GM18870 (cell line): ENCODE measurements around the gene TRMT44.
"Not testable (repeated sequence)": the region's sequence is repeated elsewhere in the genome, so short reads cannot be mapped to it uniquely, and the experiment has no call there.

ENCODE experiments used
- ATAC-seq: cut with Tn5 transposase; IDR thresholded peaks from one replicate; pipeline ENCODE4 v1.9.1; 2021; ENCODE audit warnings: moderate library complexity; ENCODE audit not compliant: unreplicated experiment

Gene TRMT44

DNA sequence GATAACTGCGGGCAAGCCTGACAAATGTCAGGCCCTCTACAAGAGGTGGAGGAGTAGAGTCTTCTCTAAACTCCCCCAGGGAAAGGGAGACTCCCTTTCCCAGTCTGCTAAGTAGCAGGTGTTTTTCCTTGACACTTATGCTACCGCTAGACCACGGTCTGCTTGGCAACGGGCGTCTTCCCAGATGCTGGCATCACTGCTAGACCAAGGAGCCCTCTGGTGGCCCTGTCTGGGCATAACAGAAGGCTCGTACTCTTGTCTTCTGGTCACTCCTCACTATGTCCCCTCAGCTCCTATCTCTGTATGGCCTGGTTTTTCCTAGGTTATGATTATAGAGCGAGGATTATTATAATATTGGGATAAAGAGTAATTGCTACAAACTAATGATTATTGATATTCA lies 33.7 kb upstream of the TRMT44 start:
- ATAC-seq, result not testable (repeated sequence)

DNA sequence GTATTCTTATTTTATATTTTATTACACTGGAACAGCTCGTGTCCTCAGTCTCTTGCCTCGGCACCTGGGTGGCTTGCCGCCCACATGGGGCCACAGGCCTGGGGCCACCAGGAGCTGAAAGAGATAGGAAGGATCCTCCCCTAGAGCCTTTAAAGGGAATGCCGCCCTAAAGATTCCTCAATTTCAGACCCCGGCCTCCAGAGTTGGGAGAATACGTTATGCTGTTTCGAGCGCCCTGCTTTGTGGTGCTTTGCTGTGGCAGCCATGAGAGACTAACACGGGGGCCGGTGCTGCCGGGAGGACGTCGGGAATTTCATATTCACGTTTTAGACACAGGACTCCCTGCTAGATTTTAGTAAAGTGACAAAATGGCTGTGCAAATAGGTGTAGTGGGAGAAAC lies 33.3 kb upstream of the TRMT44 start:
- no peak for ATAC-seq

DNA sequence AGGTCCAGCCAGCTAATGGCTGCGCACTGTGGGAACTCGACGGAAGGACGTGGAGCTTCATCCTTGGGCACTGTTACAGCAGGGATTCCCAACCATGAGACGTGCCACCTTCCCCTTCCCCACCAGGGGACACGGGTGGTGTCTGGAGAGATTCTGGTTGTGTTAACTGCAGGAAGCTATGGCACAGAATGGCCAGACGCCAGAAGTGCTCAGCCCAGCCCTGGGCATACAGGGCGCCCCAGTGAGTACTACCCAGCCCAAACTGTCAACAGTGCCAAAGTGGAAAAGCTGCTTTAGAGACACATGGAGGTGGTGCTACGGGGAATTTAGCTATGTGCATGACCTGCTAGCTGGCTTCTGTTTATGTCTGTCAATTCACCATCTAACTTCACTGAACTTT lies 32.8 kb upstream of the TRMT44 start:
- ATAC-seq, result no peak

DNA sequence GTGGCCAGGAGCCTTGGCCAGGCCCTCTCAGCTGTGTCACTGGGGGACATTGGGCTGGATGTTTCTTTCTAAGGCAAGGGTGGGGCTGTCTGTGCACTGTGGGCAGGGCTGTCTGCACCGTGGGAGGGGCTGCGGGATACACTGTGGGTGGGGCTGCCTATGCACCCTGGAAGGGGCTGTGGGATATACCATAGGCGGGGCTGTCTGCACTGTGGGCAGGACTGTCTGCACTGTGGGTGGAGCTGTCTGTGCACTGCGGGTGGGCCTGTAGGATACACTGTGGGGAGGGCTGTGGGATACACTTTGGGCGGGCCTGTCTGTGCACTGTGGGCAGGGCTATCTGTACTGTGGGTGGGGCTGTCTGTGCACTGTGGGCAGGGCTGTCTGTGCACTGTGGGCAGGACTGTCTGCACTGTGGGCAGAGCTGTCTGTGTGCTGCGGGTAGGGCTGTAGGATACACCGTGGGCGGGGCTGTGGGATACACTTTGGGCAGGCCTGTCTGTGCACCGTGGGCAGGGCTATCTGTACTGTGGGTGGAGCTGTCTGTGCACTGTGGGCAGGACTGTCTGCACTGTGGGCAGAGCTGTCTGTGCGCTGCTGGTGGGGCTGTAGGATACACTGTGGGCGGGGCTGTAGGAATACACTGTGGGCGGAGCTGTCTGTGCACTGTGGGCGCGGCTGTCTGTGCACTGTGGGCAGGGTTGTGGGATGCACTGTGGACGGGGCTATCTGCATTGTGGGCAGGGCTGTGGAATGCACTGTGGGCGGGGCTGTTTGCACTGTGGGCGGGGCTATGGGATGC lies 31.1 kb upstream of the TRMT44 start:
- ATAC-seq, result no peak

DNA sequence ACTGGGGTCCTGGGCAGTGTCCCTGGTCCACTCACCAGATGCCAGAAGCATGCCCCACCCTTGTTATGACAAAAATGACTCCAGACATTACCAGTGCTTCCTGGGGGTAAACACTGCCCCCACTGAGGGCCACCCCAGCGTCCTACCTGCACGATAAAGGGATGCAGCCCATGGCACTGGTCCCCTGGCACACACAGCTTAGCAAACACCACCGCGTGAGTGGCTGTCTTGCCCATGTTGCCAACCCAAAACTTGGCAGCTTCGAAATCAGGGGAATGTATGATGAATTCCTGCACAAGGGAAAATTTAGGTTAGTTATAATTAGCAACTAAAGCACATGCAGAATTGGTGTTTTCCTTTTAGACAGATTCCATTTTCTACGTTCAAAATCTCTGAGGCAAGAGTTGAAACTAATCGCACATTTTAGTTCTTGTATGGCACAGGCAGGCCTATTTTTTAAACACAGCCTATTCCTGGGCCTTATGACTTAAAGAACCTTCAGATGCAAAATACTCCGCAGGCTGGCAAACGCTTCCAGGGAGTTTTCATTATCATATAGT lies 30.4 kb upstream of the TRMT44 start:
- no peak for ATAC-seq

DNA sequence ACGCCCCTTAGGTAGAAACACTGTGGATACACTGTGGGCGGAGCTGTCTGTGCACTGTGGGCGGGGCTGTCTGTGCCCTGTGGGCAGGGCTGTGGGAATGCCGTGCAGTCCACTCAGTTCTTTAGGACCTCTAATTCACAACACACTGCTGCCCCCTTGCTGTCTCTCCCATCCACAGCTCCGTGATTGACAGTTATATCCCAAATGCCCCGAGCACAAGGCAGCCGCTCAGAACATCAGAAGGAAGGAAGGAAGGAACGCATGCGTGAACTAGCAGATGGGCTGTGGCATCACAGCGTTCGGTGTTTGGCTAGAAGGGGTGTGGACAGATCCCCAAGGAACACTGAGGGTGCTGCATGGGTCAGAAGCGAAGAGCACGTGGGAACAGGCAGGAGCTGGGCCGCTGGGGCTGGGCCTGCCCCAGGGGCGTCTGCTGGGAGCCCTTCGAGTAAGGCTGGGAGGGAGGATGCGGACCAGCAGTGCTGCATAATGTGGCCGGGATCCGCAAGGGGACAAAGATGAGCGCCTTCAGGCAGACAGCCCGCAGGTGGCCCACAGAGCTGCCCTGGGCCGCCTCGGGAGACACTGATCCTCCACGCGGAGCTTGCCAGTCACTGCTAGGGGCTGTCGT lies 29.8 kb upstream of the TRMT44 start:
- ATAC-seq, result no peak

DNA sequence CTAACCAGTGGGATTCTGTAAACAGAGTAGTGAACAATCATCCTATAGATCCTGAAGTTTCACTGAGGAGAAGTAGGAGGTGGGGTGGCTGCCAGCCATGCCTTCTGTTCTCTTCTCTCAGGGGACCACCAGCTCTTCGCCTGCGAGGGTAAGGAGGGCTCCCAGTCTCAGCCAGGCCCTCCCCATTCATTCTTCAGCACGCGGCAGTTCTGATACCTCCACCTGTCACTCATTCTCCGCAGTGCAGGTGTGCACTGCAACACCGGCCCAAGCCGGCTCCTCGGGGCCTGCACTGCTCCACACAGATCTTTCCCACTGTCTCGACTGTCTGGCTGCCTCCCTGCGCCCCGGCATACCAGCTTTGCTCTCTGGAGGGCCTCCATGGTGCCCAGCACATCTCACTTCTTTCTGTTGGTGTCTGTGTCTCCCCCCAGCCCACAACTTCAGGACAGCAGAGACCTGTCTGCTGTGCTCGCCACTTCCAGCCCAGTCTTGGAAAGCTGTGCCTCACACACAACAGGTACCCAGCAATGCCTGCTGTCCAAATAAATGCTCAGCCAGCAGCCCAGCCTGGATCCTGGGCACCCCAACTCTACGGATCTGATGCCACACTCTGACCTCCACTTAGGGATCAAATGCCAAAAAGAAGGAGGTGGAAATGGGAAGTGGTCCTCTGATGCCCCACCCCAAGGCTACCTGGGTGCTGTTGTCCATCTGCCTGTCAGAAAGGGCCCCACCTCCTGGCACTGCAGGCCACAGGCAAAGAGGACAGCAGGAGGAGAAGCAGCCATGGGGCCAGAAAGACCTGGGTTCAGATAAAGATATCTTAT lies 29.0 kb upstream of the TRMT44 start:
- ATAC-seq, result no peak

DNA sequence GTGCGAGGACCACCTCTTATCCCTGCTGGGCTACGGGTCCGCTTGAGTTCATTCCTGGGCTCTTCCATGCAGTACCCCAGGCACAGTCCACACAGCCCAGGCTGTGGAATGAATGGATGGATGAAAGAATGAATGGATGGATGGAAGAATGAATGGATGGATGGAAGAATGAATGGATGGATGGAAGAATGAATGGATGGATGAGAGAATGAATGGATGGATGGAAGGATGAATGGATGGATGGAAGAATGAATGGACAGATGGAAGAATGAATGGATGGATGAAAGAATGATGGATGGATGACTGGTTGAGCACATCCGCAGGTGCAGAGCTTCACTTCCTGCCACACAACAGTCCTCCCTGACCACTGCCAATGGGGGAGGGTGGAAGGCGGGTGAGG lies 28.3 kb upstream of the TRMT44 start:
- ATAC-seq, result no peak

DNA sequence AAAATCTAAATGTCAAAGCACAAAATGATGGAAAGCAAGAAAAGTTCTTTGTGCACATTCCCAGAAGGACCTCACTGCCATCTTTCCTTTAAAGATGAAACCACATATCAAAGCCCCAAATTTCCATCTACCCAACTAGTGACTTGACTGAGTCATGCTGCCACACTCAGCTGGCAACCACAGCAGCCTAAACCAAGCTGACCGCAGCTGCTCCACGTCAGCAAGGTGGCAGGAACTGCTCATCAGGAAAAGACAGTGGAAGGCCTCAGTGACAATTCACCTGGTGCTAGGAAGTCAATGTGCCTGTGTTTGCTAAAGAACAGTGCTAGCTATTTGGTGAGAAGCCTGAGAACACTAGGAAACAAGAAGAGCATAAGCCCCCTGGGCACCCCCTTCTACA lies 26.2 kb upstream of the TRMT44 start:
- ATAC-seq, result no peak

DNA sequence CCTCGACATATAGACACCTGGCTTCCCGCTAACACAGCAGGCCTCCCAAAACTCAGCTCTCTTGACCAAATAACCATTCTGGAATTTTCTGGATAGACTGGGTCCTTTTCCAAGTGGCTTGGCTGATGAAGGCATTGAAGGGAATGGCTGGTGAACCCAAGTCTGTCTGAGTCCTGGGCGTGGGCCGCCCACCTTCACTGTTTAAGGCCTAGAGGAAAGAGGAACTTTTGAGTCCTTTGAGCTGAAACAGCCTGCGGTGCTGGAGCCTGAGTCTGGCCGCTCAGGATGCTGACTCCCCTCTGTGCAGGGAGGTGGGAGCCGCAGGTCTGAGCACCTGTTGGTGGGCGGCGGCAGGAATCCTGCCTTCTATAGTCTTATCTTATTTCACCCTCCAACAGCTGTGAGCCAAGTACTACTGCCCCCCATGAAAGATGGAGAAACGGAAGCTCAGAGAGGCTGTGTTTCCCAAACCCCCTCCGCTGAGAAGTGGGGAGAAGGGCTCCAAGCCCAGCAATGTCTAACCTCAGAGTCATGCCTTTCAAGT lies 23.4 kb upstream of the TRMT44 start:
- ATAC-seq, result no peak

DNA sequence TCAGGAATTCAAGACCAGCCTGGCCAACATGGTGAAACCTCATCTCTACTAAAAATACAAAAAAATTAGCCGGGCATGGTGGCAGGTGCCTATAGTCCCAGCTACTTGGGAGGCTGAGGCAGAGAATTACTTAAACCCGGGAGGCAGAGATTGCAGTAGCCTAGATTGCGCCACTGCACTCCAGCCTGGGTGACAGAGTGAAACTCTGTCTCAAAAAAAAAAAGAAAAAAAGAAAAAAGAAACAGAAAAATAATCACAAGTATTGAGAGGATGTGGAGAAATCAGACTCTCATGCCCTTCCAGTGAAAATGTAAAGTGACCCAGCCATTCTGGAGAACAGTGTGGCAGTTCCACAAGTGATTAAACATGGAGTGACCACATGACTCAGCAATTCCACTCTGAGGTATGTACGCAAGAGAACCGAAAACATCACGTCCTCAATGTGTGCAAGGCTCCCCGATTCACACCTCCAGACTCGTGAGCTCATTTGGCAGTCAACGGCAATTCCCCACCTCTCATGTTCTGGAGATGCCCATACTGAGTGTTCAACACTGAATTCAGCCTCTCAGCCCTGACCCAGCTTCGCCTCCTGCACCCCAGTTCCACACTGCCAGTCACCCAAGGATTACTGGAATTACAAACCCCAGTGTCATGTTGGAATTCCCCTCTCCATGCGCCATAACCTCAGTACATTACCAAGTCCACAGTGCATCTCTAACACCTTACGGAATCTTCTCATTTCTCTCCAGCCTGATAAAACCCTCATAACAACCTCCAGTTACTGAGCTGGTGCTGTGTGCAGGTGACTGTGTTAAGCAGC lies 21.1 kb upstream of the TRMT44 start:
- ATAC-seq, result peak; percentile 67

DNA sequence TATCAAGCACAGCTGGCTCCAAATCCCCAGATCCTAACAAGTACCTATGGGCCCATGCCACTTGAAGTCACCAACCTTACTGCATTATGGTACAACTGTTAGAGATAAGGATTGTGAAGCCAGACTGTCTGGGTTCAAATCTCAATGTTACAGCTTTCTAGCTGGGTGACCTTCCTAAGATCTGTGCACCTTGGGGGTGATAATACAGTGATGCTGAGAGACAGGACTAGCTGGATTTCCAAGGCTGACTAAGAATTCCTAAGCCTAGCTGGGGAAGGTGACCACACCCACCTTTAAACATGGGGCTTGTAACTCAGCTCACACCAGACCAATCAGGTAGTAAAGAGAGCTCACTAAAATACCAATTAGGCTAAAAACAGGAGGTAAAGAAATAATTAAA lies 20.4 kb upstream of the TRMT44 start:
- not testable (repeated sequence) for ATAC-seq

DNA sequence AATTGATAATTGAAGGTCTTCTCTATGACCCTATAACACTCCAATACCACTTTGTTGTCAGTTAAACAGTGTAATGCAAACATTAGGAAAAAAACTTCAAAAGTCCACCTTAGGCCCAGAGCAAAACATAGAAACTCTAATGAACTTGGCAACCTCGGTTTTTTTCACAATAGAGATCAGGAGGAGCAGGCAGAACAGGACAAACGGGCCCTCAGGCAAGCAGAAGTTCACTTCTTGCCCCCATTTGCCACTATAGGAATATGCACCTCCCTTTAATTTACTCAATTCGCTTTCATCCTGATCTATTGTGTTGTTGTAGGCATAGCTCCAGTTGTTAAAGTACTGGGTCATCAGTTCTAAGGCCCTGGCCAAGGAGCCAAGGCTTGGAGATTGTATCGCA lies 18.2 kb upstream of the TRMT44 start:
- ATAC-seq, result no peak

DNA sequence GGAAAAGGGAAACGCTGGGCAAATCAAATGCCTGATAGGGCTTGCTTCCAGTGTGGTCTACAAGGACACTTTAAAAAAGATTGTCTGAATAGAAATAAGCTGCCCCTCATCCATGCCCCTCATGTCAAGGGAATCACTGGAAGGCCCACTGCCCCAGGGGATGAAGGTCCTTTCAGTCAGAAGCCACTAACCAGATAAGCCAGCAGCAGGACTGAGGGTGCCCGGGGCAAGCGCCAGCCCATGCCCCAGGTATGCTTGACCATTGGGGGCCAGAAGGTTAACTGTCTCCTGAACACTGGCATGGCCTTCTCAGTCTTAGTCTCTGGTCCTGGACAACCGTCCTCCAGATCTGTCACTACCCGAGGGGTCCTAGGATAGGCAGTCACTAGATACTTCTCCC lies 17.8 kb upstream of the TRMT44 start:
- no peak for ATAC-seq

DNA sequence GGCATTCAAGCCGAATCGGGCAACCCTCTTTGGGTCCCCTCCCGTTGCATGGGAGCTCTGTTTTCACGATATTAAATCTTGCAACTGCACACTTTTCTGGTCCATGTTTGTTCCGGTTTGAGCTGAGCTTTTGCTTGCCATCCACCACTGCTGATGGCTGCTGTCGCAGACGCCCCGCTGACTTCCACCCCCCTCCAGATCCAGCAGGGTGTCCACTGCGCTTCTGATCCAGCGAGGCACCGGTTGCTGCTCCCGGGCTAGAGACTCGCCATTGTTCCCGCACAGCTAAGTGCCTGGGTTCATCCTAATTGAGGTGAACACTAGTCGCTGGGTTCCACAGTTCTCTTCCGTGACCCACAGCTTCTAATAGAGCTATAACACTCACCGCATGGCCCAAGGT lies 13.3 kb upstream of the TRMT44 start:
- no peak for ATAC-seq

DNA sequence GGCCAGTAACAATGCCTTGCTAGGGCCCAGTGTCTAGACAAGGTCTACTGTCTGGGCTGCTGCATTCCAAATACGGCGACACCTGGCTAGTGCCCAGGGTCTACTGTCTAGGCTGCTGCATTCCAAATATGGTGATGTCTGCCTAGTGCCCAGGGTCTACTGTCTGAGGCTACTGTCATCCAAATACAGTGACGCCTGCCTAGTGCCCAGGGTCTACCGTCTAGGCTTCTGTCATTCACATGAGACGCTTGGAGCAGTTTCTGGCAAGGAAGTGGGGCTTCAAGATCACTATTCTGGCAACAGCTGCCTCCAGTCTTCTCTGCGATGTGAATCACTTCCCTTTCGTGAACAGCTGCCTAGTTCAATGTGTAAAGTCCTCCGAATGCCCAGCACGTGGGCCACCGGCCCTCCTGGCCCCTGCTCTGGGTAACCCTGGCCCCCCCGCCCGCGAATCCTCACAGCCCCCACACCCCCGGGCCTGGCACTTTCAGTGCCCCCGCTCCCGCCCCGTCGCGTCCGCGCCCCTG lies 12.8 kb upstream of the TRMT44 start:
- ATAC-seq, result peak; percentile 42

DNA sequence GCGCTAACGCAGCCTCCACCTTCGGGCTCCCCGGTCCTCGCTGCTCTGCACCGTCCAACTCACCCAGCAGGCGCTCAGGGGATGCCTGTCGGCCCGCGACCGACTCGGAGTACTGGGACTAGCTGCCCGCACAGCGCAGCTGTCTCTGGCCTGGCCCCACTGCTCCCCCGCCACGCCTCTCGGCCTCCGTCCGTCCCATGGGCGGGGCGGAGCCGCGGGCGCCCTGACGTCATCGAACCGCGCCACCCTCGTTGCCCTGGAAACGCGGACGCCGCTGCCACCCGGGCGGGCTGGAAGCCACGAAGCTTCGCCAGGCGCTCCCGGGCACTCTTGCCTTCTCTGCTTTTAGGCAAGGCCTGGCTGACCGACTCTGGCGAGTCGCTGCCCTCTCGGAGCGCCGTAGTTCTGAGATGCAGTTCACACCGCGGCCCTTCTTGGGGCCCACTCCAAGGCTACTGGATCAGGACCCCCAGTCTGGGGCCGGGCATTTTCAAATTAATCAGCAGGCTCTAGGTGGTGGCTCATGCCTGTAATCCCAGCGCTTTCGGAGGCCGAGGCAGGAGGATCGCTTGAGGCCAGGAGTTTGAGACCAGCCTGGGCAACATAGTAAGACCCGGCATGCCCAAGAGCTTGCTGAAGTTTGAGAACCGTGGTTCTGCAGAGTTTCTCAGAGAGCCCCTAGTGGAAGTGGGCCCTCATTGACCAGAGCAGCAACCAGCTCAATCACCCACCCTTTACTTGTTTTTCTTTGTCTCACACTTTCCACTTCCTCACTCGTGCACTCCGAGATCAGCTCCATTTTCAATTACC lies 12.1 kb upstream of the TRMT44 start:
- ATAC-seq, result peak; percentile 79

DNA sequence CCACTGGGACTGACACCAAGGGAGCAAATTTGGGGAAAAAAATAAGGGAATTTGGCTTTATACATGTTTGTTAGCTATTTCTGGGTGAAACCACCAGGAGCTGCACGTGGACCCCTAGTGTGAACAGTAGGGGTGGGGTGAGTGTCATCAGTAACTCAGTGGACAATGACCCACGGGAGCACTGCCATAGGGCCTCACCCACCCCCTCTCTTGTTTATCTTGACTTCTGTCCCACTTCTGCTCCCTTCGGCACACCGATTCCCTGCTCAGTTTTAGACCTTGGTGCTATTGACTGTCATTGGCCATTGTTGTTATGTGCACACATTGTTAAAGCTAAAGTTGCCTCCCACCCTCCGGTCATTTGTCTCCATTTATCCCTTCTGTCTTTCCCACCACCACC lies 9.0 kb upstream of the TRMT44 start:
- ATAC-seq, result no peak

DNA sequence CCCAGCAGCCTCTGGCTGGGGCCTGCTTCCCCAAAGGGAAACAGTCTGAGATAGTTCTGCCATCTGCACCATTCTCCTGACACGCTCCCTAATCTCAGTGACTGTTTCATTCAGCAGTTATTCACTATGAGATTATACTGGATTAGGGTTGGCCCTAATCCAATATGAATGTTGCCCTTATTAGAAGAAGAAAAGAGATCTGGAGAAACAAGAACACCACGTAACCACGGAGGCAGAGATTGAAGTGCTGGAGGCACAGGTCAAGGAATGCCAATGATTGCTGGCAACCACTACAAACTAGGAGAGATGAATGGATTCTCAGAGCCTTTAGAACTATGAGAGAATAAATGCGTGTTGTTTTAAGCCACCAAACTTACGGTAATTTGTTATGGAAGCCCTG lies 7.4 kb upstream of the TRMT44 start:
- ATAC-seq, result no peak
